Brain pericyte (primary cell): ENCODE measurements around the gene KLHDC9.

ENCODE experiments used
- DNase-seq: peaks from one replicate; pipeline ENCODE4 v3.0.0-alpha.2; 2012; ENCODE audit warnings: low read depth, low spot score

KLHDC9 gene

DNA sequence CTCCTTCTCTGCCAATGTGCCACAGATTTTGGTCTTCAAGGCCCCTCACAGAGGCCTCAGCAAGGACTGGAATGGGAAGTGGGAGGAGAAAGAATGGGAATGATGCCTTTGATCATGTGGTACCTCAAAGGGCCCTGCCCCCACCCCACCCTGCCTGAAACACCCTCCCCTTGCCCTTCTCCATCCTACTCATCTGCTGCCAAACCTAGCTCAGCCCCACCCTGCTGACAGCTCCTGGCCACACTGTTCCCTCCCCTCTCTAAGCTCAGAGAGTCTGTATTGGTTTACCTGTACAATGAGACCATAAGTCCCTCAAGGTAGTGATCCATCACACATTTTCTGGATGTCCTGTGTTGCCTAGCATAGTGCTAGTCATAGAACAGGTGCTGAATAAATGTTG, 21.8 kb upstream of the KLHDC9 start:
- DNase-seq, result no peak

DNA sequence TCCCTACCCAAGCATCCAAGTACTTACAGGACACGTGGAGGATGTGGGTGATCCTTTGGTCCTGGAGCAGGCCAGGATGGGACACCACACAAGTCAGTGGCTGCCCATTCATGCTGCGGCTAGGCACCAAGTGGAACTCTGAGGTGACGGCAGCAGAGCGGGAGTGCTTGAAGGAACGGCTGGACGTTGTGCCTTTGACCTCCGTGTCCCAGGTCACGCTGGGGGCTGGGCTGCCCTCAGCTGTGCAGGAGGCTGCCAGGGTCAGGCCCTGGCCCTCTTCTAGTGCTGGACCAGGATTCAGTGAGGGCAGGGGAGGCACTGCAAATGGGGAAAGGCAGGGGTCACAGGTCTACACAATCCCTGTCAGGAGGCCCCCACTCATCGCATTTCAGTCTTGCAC, 20.7 kb upstream of the KLHDC9 start:
- DNase-seq, result no peak

DNA sequence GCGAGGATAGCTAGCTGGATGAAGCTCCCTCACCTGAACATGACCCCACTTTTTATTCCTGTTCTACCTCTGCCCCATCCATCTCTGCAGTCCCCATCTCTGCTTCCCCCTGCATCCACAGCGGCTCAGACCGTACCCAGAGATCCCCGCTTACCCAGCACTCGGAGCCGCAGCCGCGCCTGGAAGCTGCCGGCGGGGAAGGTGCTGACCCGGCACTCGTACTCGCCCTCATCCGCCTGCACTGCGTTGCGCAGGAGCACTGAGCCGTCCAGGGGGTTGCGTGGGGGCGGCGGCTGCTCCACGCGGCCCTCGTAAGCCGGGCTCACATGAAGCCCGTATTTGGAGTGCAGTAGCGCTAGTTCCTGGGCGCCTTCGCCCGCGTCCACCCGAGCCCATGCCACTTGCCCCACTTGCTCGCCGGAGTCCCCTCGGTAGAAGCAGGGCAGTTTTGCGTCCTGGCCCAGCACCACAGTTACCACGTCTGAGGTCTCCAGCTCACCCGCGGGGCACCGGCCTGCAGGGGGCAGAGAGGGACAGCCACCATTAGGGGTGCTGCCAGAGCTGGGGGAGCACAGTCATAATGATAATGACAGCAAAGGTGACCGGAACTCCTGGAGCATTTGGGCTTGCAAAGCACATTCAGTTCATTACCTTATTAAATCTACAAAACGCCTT, 18.6 kb upstream of the KLHDC9 start:
- no peak for DNase-seq

DNA sequence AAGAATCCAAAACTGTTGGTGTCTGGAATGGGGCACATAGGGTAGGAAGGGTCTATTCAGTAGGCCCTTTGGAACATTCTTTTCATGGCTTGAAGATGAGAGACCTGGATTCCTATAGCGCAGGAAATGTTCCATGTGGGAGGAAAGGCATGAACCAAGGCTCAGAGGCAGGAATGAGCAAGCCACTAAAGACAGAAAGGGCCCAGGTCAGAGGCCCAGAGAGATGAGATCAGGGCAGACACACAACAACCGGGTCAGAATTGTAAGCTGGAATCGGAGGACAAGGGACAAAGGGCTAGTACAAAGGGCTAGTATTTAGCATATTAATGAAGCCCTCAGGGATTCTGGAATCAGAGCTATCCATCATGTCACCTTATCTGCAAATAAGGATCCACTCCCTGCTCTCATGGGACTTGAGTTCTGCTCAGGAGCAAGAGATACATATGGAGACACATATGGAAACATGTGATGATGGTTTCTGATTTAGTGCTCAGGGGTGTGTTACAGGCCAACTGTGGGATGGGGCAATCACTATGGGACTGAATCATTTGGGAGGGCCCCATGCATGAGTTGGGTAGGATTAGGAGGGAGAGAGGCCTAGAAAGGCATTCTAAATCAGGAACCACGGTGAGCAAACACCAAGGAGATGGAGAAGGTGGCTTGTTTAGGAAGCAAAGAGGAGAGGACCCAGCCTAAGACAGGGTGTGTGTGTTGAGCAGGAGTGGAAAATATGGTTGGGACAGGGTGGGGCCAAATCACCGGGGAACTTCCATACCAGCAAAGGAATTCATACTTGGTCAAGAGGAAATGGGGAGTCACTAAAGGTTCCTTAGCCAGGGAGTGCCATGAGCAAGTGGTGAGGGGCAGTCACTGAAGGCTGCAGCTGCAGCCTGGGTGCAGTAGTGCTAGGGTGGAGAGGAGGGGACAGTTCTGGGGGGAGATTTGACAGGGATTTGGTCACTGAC, 17.4 kb upstream of the KLHDC9 start:
- DNase-seq, result no peak

DNA sequence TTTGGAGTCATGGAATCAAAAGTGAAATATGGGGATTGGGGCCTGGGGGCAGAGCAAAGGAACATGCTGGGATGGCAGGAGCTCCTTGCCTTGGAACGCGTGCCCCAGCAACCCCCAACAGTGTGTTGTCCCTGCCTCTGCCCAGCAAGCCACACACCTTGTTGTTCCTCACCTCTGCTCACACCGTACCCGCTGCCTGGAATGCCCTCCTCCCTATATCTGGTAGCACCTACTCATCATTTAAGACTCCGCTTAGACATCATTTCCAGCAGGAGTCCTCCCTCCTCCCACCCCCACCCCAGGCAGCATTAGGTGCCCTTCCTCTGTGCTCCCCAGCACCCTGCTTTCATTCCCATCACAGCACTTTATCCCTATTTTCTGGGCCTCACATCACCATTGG, 16.6 kb upstream of the KLHDC9 start:
- no peak for DNase-seq

DNA sequence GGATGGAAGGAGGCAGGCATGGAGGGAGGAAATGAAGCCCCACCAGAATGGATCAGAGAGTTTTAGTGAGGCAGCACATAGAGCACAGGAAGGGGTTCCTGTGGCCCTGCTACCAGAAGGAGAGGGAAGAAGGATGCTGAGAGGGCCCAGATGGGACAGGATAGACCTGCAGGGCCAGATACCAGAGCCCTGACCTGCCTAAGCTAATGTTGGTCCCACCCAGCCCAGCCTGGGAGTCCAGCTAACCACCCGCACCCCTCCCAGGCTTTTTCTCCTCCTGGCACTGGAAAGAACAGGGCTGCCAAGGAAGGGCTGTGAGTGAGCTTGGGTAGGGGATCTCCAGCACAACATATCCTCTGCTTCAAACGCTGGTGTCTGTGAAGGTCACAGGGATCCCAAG, 15.7 kb upstream of the KLHDC9 start:
- no peak for DNase-seq

DNA sequence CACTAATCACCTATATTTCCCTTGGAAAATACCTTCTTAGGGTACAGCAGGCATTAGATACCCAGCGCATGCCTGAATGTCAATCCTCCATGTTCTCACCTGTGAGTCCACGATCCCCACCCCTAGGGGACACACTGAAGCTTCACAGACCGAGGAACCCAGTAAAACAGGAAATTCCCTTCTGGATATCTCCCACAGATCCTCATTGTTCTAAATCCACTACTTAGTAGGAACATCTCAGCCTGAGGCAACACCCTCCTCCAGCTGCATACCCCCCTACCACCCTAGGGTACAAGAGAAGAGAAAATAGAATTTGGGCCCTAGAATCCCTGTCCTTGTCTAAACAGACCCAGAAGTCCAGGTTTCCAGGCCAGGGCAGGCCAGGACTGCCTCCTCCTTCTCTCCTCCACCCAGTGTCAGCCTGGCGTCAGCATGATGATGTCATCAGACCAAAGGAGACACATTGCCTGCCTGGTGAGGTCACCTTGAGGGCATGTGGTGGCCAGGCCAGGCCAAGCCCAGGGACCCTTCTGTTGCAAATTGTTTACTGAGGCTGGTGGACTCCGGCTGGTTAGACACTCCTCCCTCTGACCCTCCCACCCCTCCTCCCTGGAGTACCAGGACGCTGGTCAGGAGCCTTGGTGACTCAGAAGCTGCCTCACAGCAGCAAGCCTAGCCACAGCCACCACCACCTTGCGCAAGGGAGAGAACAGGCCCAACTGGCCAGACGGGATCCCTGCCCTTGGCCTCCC, 15.0 kb upstream of the KLHDC9 start:
- no peak for DNase-seq

DNA sequence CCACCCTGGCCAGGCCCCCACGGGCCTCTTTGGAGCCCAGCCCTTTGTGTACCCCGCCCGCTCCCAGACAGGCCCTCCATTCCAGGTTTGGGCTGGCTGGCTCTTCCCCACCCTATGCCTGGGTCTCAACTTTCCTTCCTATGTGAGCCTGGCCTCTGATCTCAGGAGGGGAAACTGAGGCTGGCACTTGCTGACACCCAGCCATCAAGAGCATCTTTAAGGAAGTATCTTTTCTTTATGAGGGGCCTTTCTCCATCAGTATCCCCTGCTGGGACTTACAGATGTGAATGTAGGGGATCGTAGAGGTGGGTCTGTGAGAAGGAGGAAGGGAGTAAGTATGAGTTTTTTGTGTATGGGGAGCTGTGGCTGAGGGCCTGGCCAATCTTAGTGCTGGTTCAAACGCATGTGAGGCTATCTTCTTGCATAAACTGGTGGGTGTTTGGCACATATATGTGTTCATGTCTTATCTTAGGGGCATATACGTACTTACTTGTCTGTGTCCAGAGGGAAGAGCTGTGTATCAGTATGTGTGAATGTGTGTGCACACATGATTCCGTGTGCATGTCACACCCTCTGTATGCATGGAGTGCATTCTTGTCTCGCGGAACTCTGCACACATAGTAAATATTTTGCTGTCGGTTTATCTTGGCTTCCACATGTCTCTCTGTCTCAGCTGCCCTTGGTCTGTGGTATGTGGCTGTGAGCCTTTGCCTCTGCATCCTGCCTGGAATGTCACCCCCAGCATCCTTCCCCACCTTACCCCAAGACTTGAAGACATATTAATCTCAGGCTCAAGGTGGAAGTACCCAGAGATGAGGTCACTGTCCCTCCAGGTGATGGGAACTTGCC, 14.2 kb upstream of the KLHDC9 start:
- DNase-seq, result no peak

DNA sequence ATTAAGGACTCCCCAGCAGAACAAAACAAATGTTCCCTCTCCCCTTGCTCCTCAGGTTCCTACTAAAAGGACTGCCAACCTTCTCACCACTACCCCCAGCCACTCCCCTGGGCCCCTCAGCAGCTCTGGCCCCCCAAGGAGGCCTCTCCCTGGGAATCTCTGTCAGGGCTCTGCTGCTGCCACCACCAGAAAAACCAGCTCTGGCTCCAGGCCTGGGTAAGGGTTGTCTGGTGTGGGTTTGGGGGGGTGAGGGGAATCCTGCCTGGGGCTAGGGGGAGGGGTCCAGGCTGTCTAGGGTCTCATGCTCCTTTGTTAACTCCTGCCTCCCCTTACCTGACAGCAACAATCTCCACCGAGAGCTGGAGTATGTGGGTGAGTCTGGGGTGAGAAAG, 13.6 kb upstream of the KLHDC9 start:
- no peak for DNase-seq

DNA sequence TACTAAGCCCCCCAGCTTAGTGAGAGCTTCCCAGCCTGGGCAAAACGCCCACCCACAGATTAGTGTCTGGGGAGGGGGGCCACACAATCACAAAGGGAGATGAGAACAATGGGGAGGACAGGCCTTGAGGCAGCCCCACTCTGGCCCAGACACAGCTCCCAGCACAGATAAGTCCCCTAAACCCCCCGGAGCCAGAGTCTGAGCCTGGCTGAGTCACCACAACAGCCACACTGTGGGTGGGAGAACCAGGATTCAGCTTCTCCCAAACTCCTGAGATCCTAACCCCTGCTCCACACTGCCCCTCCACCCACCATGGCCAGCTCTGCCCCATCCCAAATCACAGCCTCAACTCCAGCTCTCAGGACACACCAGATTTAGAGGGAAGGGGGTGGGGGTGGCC, 13.0 kb upstream of the KLHDC9 start:
- no peak for DNase-seq

DNA sequence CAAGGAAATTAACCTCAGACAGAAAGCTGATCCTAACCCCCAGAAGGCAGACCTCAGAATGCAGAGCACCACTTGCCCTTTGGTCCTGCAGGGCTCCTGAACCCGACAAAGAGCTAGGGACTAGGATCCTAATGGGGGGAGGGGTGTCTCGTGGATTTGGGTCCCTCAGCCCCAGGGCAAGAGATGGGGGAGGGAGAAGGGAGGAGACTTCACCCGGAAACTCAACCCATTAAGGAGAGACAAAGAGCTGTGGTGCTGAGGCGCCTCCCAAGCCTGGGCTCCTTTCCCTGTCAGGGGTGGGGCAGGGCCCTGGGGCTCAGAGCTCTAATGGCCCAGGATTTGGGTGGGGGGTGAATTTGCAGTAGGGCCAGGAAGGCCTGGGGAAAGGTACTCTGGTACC, 11.7 kb upstream of the KLHDC9 start:
- DNase-seq, result no peak

DNA sequence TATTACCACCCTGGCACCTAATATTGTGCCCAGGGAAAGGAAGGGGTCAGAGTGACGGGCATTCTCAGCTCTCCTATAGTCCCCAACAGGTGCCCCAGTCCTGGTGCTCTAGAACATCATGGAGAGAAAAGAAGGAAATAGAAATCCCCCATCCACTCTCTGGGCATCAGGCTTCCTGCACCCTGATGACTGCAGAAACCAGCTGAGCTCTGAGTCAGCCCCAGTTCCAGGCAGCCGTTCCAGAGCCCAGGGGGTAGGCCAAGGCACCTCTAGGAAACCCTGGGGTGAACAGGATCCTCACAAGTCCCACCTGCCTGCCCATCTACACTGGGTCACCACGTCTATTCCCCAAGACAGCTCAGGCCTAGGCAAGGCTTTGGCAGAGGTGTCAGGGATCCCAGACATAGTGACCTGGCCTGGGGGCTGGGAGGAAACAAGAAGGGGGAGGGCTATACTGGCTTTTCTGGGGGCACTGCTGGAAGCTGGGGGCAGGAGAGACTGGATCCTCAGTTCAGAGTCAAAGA, 9.5 kb upstream of the KLHDC9 start:
- DNase-seq, result no peak

DNA sequence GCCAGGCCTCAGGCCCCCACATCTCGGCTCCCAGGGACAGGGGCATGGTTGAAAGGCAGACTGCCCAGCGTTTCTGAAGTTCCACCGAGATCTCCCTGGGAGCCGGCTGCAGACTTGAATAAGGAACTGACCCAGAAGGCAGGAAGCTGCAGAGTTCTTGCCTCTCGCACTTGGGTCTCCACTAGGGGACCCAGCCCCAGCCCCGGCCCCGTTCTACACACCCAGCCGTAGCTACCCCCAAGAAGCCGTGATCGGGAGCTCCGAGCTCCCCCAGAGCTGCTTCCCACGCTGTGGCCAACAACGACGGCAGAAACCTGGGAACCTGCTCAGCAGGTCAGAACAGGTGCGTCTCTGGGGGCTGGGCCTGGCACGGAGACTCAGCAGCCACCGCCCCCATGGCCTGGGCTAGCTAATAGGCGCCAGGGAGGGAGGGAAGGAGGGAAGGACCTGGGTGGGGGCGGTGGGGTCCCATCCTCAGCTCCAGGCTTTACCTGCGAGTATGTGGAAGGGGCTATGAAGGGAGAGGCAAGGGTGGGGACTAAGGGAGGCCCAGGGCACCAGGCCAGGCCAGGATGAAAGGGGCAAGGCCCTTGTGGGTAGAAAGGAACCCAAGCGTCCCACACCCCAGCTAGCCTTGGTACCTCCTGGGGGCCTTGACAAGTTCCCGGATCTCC, 8.8 kb upstream of the KLHDC9 start, which contains the start of gene NECTIN4:
NECTIN4 (minus strand) TSS at position 308 of the 674 bp plus-strand sequence; CDS start at position 46, 262 bp downstream.
- no peak for DNase-seq

DNA sequence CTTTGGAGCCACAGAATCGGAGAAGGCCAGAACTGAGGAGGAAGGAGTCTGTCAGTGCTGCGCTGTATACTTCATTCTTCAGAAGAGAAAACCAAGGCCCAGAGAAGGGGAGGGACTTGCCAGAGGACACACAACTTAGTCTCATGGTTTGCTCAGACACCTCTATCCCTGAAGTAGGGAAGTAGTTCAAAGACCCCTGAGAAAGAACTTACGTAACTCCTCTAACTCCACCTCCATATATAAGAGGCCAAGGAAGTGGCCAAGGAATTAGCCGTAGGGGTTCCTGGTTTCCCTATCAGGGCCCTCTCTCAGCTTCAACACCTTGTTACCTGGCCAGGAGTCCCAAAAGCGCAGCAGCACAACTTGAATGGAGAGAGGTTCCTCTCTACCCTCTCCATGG, 8.2 kb upstream of the KLHDC9 start:
- no peak for DNase-seq

DNA sequence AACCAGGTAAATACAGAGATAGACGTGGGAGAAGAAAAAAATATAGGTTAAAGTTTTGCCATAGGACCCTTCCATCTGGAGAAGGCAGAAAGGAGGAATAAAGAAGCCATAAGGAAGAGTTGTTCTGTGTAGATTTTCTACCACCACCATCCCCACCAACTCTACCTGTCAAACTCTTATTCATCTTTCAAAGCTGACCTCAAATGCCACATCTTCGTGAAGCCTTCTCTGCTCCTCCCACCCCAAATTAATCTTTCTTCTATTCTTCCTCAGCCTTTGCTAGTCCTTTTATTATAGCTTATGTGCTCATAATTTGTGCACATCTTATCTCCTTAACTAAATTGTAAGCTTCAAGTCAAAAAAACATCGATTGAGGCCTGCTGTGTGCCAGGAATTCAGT, 7.5 kb upstream of the KLHDC9 start:
- no peak for DNase-seq

DNA sequence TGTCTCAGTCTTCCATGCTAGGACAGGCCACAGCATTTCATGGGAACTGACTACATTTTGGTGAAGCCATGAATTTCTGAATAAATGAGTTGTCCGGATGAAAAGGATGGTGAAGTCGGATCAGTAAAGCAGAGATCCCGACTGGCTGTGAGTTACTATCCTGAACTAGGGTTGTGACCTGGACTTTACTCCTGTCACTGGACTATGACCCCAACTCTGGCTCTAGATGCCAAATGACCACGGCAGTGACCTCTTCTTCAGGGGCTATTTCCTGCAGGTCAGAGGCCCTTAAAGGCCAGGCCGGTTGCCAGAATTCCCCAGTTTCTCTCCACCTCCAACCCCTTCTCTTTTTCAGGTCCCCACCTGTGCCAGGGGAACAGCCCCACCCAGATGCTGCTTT, 7.1 kb upstream of the KLHDC9 start:
- DNase-seq, result no peak

DNA sequence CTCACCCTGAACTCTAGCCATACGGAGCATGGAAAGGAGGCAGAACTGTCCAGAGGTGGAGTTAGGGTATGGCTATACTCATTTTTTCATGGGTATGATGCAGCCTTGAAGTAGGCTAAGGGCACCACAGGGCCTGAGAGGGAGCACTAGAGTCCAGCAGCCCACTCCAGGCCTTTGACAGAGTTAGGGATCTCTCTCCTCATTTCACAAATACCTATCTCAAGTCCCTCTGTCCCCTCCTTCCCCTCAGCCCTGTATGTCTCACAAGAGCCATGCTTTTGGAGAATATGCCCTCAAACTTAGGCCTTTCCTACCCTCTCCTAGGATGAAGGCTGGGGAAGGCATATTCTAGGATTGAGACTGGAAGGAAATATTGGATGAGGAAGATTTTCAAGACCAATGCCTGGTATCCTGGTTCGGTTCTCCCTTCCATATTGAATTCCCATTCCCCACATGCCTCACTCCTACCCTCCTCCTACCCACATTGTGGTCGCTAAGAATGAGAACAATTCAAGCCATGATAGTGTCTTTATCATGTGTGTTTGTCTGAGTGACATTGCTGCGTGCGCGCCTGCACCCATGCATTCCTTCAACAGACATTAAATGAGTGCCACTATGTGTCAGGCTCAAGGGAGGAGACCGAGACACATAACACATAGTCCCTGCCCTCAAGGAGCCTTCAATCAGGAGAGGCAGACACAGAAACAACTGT, 6.2 kb upstream of the KLHDC9 start:
- no peak for DNase-seq

DNA sequence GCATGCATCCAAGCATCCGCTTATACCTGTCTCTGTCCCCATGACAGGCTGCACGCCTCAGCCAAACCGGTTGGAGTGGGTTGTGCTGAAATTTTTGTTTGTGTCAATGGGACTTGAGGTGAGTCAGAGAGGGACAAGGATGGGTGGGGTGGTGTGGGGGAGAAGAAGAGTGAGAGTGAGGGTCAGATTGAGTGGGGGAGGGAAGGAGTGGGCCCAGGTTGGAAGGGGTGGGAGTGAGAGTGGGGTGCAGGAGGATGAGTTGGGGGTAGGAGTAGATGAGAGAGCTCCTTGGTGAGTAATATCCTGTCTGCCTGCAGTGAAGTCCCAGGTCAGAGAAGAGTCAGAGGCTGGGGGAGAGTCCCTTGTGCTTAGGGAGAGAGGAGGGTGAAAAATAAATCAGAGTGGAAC, 5.5 kb upstream of the KLHDC9 start:
- no peak for DNase-seq

DNA sequence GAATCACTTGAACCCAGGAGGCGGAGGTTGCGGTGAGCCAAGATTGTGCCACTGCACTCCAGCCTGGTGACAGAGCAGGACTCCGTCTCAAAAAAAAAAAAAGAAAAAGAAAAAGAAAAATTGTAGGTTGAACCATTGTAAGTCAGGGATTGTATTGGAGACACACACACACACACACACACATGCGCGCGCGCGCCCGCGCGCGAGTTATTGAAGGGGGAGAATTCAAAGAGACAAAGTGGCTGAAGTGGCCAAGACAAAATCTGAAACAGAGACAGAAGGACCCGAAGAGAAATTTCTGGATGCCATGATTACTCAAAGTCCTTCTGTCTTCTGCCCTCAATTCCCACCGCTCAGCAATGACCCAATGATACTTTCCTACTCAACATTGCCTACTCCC, 3.7 kb upstream of the KLHDC9 start:
- no peak for DNase-seq

DNA sequence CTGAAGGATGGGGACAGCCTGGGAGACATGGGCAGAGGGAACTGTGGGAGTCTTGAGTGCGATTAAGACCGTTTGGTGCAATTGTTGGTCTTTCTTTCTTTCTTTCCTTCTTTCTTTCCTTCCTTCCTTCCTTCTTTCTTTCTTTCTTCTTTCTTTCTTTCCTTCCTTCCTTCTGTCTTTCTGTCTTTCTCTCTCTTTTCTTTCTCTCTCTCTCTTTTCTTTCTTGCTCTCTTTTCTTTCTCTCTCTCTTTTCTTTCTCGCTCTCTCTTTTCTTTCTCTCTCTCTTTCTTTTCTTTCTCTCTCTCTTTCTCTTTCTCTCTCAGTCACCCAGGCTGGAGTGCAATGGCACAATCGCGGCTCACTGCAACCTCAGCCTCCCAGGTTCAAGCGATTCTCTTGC, 2.9 kb upstream of the KLHDC9 start:
- DNase-seq, result no peak
